ENCODE measurements around the gene EFNA5. TPM values are rescaled to one million over a fixed set of nuclear protein-coding genes. Genes with fewer than 3 reads are reported as not detected.

Gene EFNA5
- total and polyA plus RNA-seq, 2 of the 8 experiments (the other 6 are each of a cell fraction or from before 2014, with no cell fraction given): 9.6 to 21.8 TPM

DNA sequence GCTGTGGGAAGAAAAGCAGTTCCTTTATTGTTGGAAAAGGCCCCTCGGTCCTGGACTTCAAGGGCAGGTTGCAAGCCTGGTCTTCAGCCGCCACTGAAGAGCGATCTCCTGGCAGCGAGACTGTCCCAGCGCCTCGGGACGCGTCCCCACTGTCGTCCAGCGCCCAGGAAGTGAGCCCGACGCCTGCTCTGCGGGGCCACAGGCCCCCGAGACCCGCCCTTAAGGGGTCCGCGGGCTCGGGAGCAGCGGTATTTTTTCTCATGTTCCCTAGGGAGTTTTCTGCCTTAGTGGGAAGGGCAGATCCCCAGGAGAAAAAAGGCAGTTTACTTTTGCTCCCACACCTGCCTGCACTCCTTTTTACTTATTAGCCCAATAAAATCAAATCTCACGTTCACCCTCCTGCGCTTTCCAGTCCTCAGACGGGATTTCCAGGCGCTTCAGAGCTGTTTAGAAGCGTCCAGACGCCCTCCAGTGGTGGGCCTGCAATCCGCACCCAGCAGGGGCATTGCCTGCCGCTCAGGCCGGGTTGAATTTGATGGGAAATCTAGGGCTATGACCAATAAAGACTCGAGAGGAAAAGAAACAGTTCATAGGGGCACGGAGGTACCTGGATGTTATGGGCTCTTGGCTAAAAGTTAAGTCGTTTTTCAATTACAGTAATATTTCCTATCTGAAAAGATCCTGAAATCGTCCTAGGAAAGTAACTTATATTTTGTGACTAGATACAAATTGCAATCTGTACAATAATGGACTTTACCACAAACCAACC is 2.8 kb upstream of the EFNA5 start:
- POLR2A ChIA-PET (ENCODE audit: partially characterized antibody): interaction anchor here (0.6 kb wide), 1 partner anchor 452 kb away, joined by 3 read pairs; no protein-coding TSS in a partner anchor
- no peak overlapping the region; the same call in 1 of the 2 replicates for H4K8ac ChIP-seq (ENCODE audit: extremely low read depth, insufficient read depth, low read length)
- H2BK5ac ChIP-seq (ENCODE audit: low read depth, low read length): no peak overlapping the region; the same call in 1 of the 2 replicates
- H3K27ac ChIP-seq (ENCODE audit: low read depth, low read length): no peak overlapping the region
- WGBS, 2 experiments (ENCODE audit: extremely low coverage in 1 of 2, insufficient coverage in 1 of 2, insufficient read length in 1 of 2, insufficient replicate concordance in 2 of 2, low coverage in 1 of 2, low lambda C conversion rate in 2 of 2, missing lambda C conversion rate in 1 of 2): 2% methylated on average over 32 of the region's 32 CpGs; no CpG with 5 or more reads in 1 of the 2 experiments
- peaks cover 31% of the 10 kb centered on the region for H3K23me2 ChIP-seq (ENCODE audit: low read depth, low read length)
- H3K4me1 ChIP-seq (replicated peaks in 1 of 4; ENCODE audit: control insufficient read depth in 3 of 4, insufficient read depth in 4 of 4, low read length in 3 of 4): peaks cover 0 to 3% (median 2%) of the 10 kb centered on the region in 4 experiments; a peak in 4 of 7 replicates
- H4K20me1 ChIP-seq (replicated peaks in 1 of 2; ENCODE audit: control insufficient read depth in 1 of 2, insufficient read depth in 2 of 2, low read length in 2 of 2): no peaks in the 10 kb centered on the region
- H2BK15ac ChIP-seq (ENCODE audit: low read length): no peak overlapping the region
- FAIRE-seq (peak; percentile 96), DNase-seq (ENCODE audit: low read depth in 1 of 2, low spot score in 2 of 2) (peak; percentile 75 to 96)
- H3K36me3 ChIP-seq (ENCODE audit: control insufficient read depth in 2 of 4, insufficient read depth in 4 of 4, low read length in 3 of 4): no peaks in the 10 kb centered on the region
- H3K9me3 ChIP-seq (ENCODE audit: insufficient read depth in 2 of 2, low read depth in 1 of 2, low read length in 1 of 2): no peaks in the 10 kb centered on the region
- peak overlapping the region; percentile 76 to 84 (median 80) for H3K4me3 ChIP-seq (ENCODE audit: extremely low read depth in 1 of 4, insufficient read depth in 2 of 4, low read depth in 3 of 4, low read length in 4 of 4)
- H3K14ac ChIP-seq (ENCODE audit: insufficient read length): no peak overlapping the region
- H2AFZ ChIP-seq (ENCODE audit: low read length): peak overlapping the region; percentile 51
- H2BK12ac ChIP-seq (ENCODE audit: low read depth, low read length): peak overlapping the region; percentile 94; the same call in 1 of the 2 replicates
- H3K9ac ChIP-seq (replicated peaks in 1 of 4; ENCODE audit: extremely low read depth in 1 of 4, low read depth in 3 of 4, low read length in 3 of 4): peak overlapping the region in 3 of 4 experiments; percentile 22 to 56 (median 51); a peak in 5 of 7 replicates
- H3K56ac ChIP-seq (replicated peaks; ENCODE audit: insufficient read length, low read depth, low read length): peak overlapping the region; percentile 70
- H3K27me3 ChIP-seq (replicated peaks in 1 of 4; ENCODE audit: control insufficient read depth in 3 of 4, extremely low read depth in 1 of 4, insufficient read depth in 3 of 4, low read length in 3 of 4): peaks cover 0 to 10% (median 3%) of the 10 kb centered on the region in 4 experiments; a peak in 4 of 7 replicates
- peak overlapping the region; percentile 87 for H3K18ac ChIP-seq (ENCODE audit: extremely low read depth, low read length)
- no peak overlapping the region for H2BK20ac ChIP-seq (ENCODE audit: low read length)
- CTCF ChIA-PET (ENCODE audit: partially characterized antibody): interaction anchor here (0.5 to 2.1 kb wide), 11 partner anchors 10 to 709 kb away, joined by 3 to 7 read pairs (median 4); no protein-coding TSS in a partner anchor
- H3K79me2 ChIP-seq (ENCODE audit: control insufficient read depth in 1 of 2, insufficient read depth in 2 of 2, low read length in 2 of 2): peaks cover 0 to 8% of the 10 kb centered on the region in 2 experiments; a peak in 1 of 4 replicates
- H4K5ac ChIP-seq (ENCODE audit: insufficient read length, low read depth, low read length): no peak overlapping the region
- H3K79me1 ChIP-seq (ENCODE audit: low read depth, low read length): no peaks in the 10 kb centered on the region
- peak overlapping the region; percentile 10 for H2BK120ac ChIP-seq (replicated peaks; ENCODE audit: low read depth, low read length)
- H3K4ac ChIP-seq (replicated peaks; ENCODE audit: insufficient read length, low read depth, low read length): no peak overlapping the region
- peak overlapping the region; percentile 86 for H4K91ac ChIP-seq (replicated peaks; ENCODE audit: insufficient read length, low read length)
- H2AK5ac ChIP-seq (ENCODE audit: low read depth, low read length): no peak overlapping the region
- no peak overlapping the region for H3K23ac ChIP-seq (ENCODE audit: insufficient read length)
- peak overlapping the region; percentile 97 to 99 for H3K4me2 ChIP-seq (ENCODE audit: insufficient read depth in 1 of 2, low read depth in 2 of 2, low read length in 2 of 2)
- TF ChIP-seq EZH2 (IDR thresholded peaks at IDR 0.05; ENCODE audit: low read depth, low read length, severe bottlenecking) (no peak), NRF1 (IDR thresholded peaks at IDR 0.05; ENCODE audit: low read depth, low read length) (no peak), RXRA (IDR thresholded peaks at IDR 0.05; ENCODE audit: insufficient read depth, low read depth, low read length) (no peak), RAD21 (IDR thresholded peaks at IDR 0.05 in 1 of 2, conservative IDR thresholded peaks at IDR 0.05 in 1 of 2; ENCODE audit: low read depth in 2 of 2, low read length in 2 of 2) (peak; percentile 96 to 98), CREB1 (IDR thresholded peaks at IDR 0.05) (peak; percentile 16; the same call in 1 of the 2 replicates), BRCA1 (IDR thresholded peaks at IDR 0.05; ENCODE audit: low read depth, low read length) (peak; percentile 69), MAX (IDR thresholded peaks at IDR 0.05) (no peak), SUZ12 (IDR thresholded peaks at IDR 0.05; ENCODE audit: low read length) (no peak), JUN (IDR thresholded peaks at IDR 0.05; ENCODE audit: low read depth, low read length) (no peak), ZNF274 (IDR thresholded peaks at IDR 0.05; ENCODE audit: borderline replicate concordance, extremely low read depth, low read length) (no peak), POLR2A (IDR thresholded peaks at IDR 0.05; ENCODE audit: control extremely low read depth in 1 of 2, low read depth in 2 of 2, low read length in 2 of 2) (no peak), CEBPB (IDR thresholded peaks at IDR 0.05; ENCODE audit: low read depth, low read length) (0 out of 2 replicates have a peak, but pooled peaks have one; percentile 7)

Measured in H1 (cell line).